SK-N-SH (cell line): ENCODE results near the gene TCEAL4. TPM values are rescaled to one million over a fixed set of nuclear protein-coding genes. Genes with fewer than 3 reads are reported as not detected.

Source experiments
- CTCF ChIA-PET: fragments of 300-600, 350-600 bp; formaldehyde crosslinking; extraction: SDS; loops from one replicate; lab custom pipeline; 2021; lab: Yijun Ruan, JAX
- POLR2A ChIA-PET: fragments of 350-600 bp; sonication (Branson Sonifier 250); formaldehyde crosslinking; extraction: SDS; loops from one replicate; lab custom pipeline; 2020; ENCODE audit warnings: antibody characterized with exemption, inconsistent platforms; lab: Yijun Ruan, JAX
- DNase-seq: peaks from one replicate; pipeline ENCODE4 v3.0.0; 2012
- H2AFZ ChIP-seq: fragments of 200-600 bp; sonication (generic); 2 replicates; pipeline ENCODE4 v1.8.1; 2016; ENCODE audit warnings: antibody characterized with exemption, mild to moderate bottlenecking, low read depth
- H3F3A ChIP-seq: fragments of 200-600 bp; sonication (generic); replicated peaks from 2 replicates; pipeline ENCODE3; 2016; ENCODE audit warnings: antibody characterized with exemption, mild to moderate bottlenecking; ENCODE audit not compliant: insufficient read depth
- H3K27ac ChIP-seq, 2 experiments: fragments of 200-500 bp in 1 of 2; fragments of 200-600 bp in 1 of 2; sonication (Bioruptor generic) in 1 of 2; sonication (generic), shearing (Covaris generic) in 1 of 2; 2 replicates each; pipeline versions ENCODE4 v1.5.1 to v1.6.1; 2014 to 2016; ENCODE audit warnings: low read depth in 2 of 2, inconsistent platforms in 1 of 2, low read length in 1 of 2, mild to moderate bottlenecking in 1 of 2, mixed read lengths in 1 of 2
- H3K27me3 ChIP-seq: fragments of 200-600 bp; sonication (generic), shearing (Covaris generic); 2 replicates; pipeline ENCODE4 v1.6.1; 2016; ENCODE audit warnings: mixed run types; ENCODE audit not compliant: insufficient read depth
- H3K36me3 ChIP-seq, 2 experiments: fragments of 200-500 bp in 1 of 2; fragments of 200-600 bp in 1 of 2; sonication (Bioruptor generic) in 1 of 2; sonication (generic) in 1 of 2; replicated peaks in 1 of 2; 2 replicates each; pipeline versions ENCODE3 to v1.5.1; 2014 to 2016; ENCODE audit warnings: low read length in 1 of 2, mild to moderate bottlenecking in 1 of 2; ENCODE audit not compliant: insufficient read depth in 2 of 2, control insufficient read depth in 1 of 2
- H3K4me1 ChIP-seq, 2 experiments: fragments of 200-500 bp in 1 of 2; fragments of 200-600 bp in 1 of 2; sonication (Bioruptor generic) in 1 of 2; sonication (generic), shearing (Covaris generic) in 1 of 2; 2 replicates each; pipeline versions ENCODE4 v1.5.1 to v1.6.1; 2014 to 2016; ENCODE audit warnings: low read depth in 1 of 2, low read length in 1 of 2, mixed run types in 1 of 2; ENCODE audit not compliant: insufficient read depth in 2 of 2, control insufficient read depth in 1 of 2
- H3K4me2 ChIP-seq: fragments of 200-600 bp; sonication (generic), shearing (Covaris generic); 2 replicates; pipeline ENCODE4 v1.6.1; 2017; ENCODE audit warnings: mixed run types
- H3K4me3 ChIP-seq, 2 experiments: fragments of 200-500 bp in 1 of 2; fragments of 200-600 bp in 1 of 2; sonication (Bioruptor generic) in 1 of 2; sonication (generic), shearing (Covaris generic) in 1 of 2; 2 replicates each; pipeline versions ENCODE4 v1.5.1 to v1.8.1; 2014 to 2016; ENCODE audit warnings: low read depth in 2 of 2, inconsistent platforms in 1 of 2, low read length in 1 of 2, mild to moderate bottlenecking in 1 of 2, mixed read lengths in 1 of 2, moderate library complexity in 1 of 2
- H3K79me2 ChIP-seq: fragments of 200-600 bp; sonication (generic); 2 replicates; pipeline ENCODE4 v1.8.1; 2017; ENCODE audit warnings: mild to moderate bottlenecking; ENCODE audit not compliant: insufficient read depth
- H3K9ac ChIP-seq: fragments of 200-600 bp; sonication (generic); 2 replicates; pipeline ENCODE4 v1.6.1; 2017; ENCODE audit warnings: mixed run types
- H3K9me2 ChIP-seq: fragments of 200-600 bp; sonication (generic); 2 replicates; pipeline ENCODE4 v1.6.1; 2017; ENCODE audit warnings: mixed run types
- H3K9me3 ChIP-seq: fragments of 200-600 bp; sonication (generic); 2 replicates; pipeline ENCODE4 v1.6.1; 2017; ENCODE audit warnings: mixed run types, mild to moderate bottlenecking, moderate library complexity
- H4K20me1 ChIP-seq: fragments of 200-600 bp; sonication (generic); 2 replicates; pipeline ENCODE4 v1.6.1; 2017; ENCODE audit warnings: mild to moderate bottlenecking, mixed run types; ENCODE audit not compliant: insufficient read depth
- CHD2 ChIP-seq: fragments of 150-350 bp; IDR thresholded peaks from 2 replicates; pipeline ENCODE4 v1.6.1; 2018; ENCODE audit warnings: low read length; ENCODE audit not compliant: partially characterized antibody
- CTCF ChIP-seq: fragments of 200-600 bp; sonication (generic); IDR thresholded peaks from 2 replicates; pipeline ENCODE4 v1.6.1; 2017; ENCODE audit warnings: antibody characterized with exemption, mild to moderate bottlenecking, moderate library complexity
- ELF1 ChIP-seq: IDR thresholded peaks from 2 replicates; pipeline ENCODE4 v1.4.0; 2012
- FOXM1 ChIP-seq: IDR thresholded peaks from 2 replicates; pipeline ENCODE4 v1.4.0; 2012; ENCODE audit warnings: low read depth, mild to moderate bottlenecking
- MEF2A ChIP-seq: IDR thresholded peaks from 2 replicates; pipeline ENCODE4 v1.4.0; 2012; ENCODE audit warnings: low read depth, borderline replicate concordance
- MXI1 ChIP-seq: IDR thresholded peaks from 2 replicates; pipeline ENCODE4 v1.6.1; 2012; ENCODE audit warnings: mild to moderate bottlenecking, low read depth, low read length, improper control_type of control experiment
- NRF1 ChIP-seq: IDR thresholded peaks from 2 replicates; pipeline ENCODE4 v1.6.1; 2012; ENCODE audit warnings: low read depth, mild to moderate bottlenecking, low read length
- POLR2AphosphoS5 ChIP-seq: IDR thresholded peaks from 2 replicates; pipeline ENCODE4 v1.6.1; 2012; ENCODE audit warnings: low read depth, low read length
- RFX5 ChIP-seq: IDR thresholded peaks from 2 replicates; pipeline ENCODE4 v1.6.1; 2012; ENCODE audit warnings: mild to moderate bottlenecking, improper control_type of control experiment, low read length
- TAF1 ChIP-seq: IDR thresholded peaks from 2 replicates; pipeline ENCODE4 v1.6.1; 2012; ENCODE audit warnings: low read depth, mild to moderate bottlenecking, low read length, moderate library complexity, borderline replicate concordance
- WGBS: methylation state at CpG from one replicate; pipeline ENCODE4 v1.1.6; 2017; ENCODE audit warnings: low lambda C conversion rate; 5-methylcytosine and 5-hydroxymethylcytosine counted together
- polyA plus RNA-seq, 3 experiments: library from polyadenylated mRNA; depleted of rRNA; stranded (reverse); fragments of >200 nt; gene quantifications; 2 replicates each; pipeline ENCODE4 v1.2.3, GENCODE V29; 2012

TCEAL4 gene
- polyA plus RNA-seq, 1 of the 3 experiments (the other 2 are of a cell fraction): 39.1 TPM

DNA sequence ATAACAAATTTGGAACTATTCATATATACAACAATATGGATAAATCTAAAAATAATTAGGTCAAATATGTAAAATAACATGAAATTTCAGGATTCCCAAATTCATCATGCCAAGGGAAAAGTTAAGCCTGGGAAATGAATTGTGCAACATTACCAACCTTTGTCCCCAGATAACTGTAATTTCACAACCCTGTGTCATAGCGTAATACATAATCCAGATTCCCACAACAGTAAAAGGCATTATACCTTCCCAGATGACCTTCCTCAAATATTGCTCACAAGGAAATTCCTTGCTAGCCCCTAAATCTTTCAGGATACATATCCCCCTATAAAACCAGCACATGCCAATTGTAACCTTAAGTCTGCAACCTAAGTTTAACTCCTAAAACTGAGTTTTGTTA is 33.1 kb upstream of the TCEAL4 start:
- no peak for DNase-seq
- POLR2A ChIA-PET: no interaction called here
- Histone ChIP-seq H4K20me1 (no peaks in the 10 kb centered on the region), H3K9ac (no peak overlapping the region), H3K79me2 (no peaks in the 10 kb centered on the region), H3F3A (peaks cover 6% of the 10 kb centered on the region), H3K27me3 (no peaks in the 10 kb centered on the region), H3K4me2 (no peak overlapping the region), H3K4me3 (no peak overlapping the region), H3K9me3 (no peaks in the 10 kb centered on the region), H3K4me1 (peaks cover 0 to 3% of the 10 kb centered on the region in 2 experiments; a peak in 1 of 4 replicates), H3K27ac (no peak overlapping the region), H2AFZ (no peak overlapping the region), H3K9me2 (no peaks in the 10 kb centered on the region), H3K36me3 (no peaks in the 10 kb centered on the region)
- TF ChIP-seq POLR2AphosphoS5 (no peak), MEF2A (no peak), FOXM1 (no peak), MXI1 (no peak), RFX5 (no peak)
- 90% methylated on average over 1 of the region's 1 CpG for WGBS
- CTCF ChIA-PET: no interaction called here

- Histone ChIP-seq H3K27ac (peak overlapping the region in 1 of 2 experiments; percentile 43; a peak in 1 of 4 replicates), H2AFZ (peak overlapping the region; percentile 98), H4K20me1 (no peaks in the 10 kb centered on the region), H3K9me3 (no peaks in the 10 kb centered on the region), H3K4me1 (peaks cover 0 to 3% of the 10 kb centered on the region in 2 experiments; a peak in 1 of 4 replicates), H3K9ac (peak overlapping the region; percentile 66), H3K79me2 (no peaks in the 10 kb centered on the region), H3F3A (peaks cover 6% of the 10 kb centered on the region), H3K4me2 (peak overlapping the region; percentile 93), H3K36me3 (no peaks in the 10 kb centered on the region), H3K4me3 (peak overlapping the region; percentile 68 to 73), H3K9me2 (no peaks in the 10 kb centered on the region), H3K27me3 (no peaks in the 10 kb centered on the region)
- CTCF ChIA-PET: no interaction called here
- peak; percentile 86 for TF ChIP-seq MXI1
- peak; percentile 25; the same call in 1 of the 2 replicates for TF ChIP-seq POLR2AphosphoS5
- no peak for TF ChIP-seq CTCF
- TF ChIP-seq NRF1: peak; percentile 49
- TF ChIP-seq TAF1: peak; percentile 39; the same call in 1 of the 2 replicates
- peak; percentile 24 for TF ChIP-seq CHD2
- no peak for TF ChIP-seq ELF1
- WGBS: under 1% methylated on average over 19 of the region's 19 CpGs
- peak; percentile 41 for DNase-seq
- POLR2A ChIA-PET: no interaction called here
Observed at GRCh38 chrX:103554687-103555424, 30.5 kb upstream of the TCEAL4 start.
